Right renal cortex interstitium (tissue), 3 donors: Measurements from ENCODE around the gene USP54. TPM values are rescaled to one million over a fixed set of nuclear protein-coding genes. Genes with fewer than 3 reads are reported as not detected.

Experiments
- DNase-seq, 3 donors: peaks; one replicate each; pipeline ENCODE4 v3.0.0-alpha.2; 2013; ENCODE audit warnings: low read depth in 3 of 3, low spot score in 2 of 3
- polyA plus RNA-seq, 3 donors: library from polyadenylated mRNA; unstranded; fragments of 120-200 nt; gene quantifications; one replicate each; pipeline ENCODE4 v1.2.1, GENCODE V29; 2013; ENCODE audit not compliant: insufficient read length in 3 of 3

Gene USP54
- polyA plus RNA-seq, 3 donors, result 35.5 to 40.3 (median 35.8) TPM

GRCh38 chr10:73478636-73479035, 112.5 kb downstream of the USP54 start:
- DNase-seq, result no peak

GRCh38 chr10:73471226-73471625, 119.9 kb downstream of the USP54 start:
- DNase-seq, result no peak

GRCh38 chr10:73469579-73469978, 121.6 kb downstream of the USP54 start:
- DNase-seq, result no peak

GRCh38 chr10:73467206-73467605, 123.9 kb downstream of the USP54 start:
- no peak for DNase-seq

- no peak for DNase-seq
Observed at GRCh38 chr10:73465978-73466726, 125.0 kb downstream of the USP54 start.

GRCh38 chr10:73460897-73461296, 130.2 kb downstream of the USP54 start:
- no peak for DNase-seq

GRCh38 chr10:73459683-73460314, 131.3 kb downstream of the USP54 start:
- no peak for DNase-seq

- DNase-seq, result no peak
Observed at GRCh38 chr10:73456187-73456890, 134.8 kb downstream of the USP54 start.

GRCh38 chr10:73449113-73449512, 142.0 kb downstream of the USP54 start:
- no peak for DNase-seq

- no peak for DNase-seq
Observed at GRCh38 chr10:73448384-73448783, 142.8 kb downstream of the USP54 start.

Other genes with a start within 250 kb of the USP54 start
- gene CFAP70, start 232.5 kb downstream of the USP54 start, polyA plus RNA-seq, result 10 to 100 TPM; 12.0 to 14.1 (median 12.4) TPM
- gene ANXA7, start 177.3 kb downstream of the USP54 start, polyA plus RNA-seq, result 100 to 1,000 TPM in 1 of 3 donors, 10 to 100 TPM in 2; 95.7 to 103 (median 99.3) TPM
- 1 to 10 TPM; 1.7 to 1.8 (median 1.8) TPM for gene MSS51, start 157.8 kb downstream of the USP54 start, polyA plus RNA-seq
- gene PPP3CB, start 95.3 kb downstream of the USP54 start, polyA plus RNA-seq, result 10 to 100 TPM; 65.5 to 66.2 (median 66.0) TPM
- gene MYOZ1, start 50.1 kb upstream of the USP54 start, polyA plus RNA-seq, result 1 to 10 TPM; 5.0 to 6.3 (median 5.2) TPM
- gene SYNPO2L, start 64.7 kb upstream of the USP54 start, polyA plus RNA-seq, result under 1 TPM; 0.24 to 0.46 (median 0.25) TPM
- gene AGAP5, start 106.8 kb upstream of the USP54 start, polyA plus RNA-seq, result 10 to 100 TPM in 1 of 3 donors, 1 to 10 TPM in 2; 8.2 to 10.1 (median 8.7) TPM
- 10 to 100 TPM; 64.5 to 70.6 (median 67.7) TPM for gene SEC24C, start 153.0 kb upstream of the USP54 start, polyA plus RNA-seq
- 10 to 100 TPM; 47.1 to 51.8 (median 50.2) TPM for gene CHCHD1, start 190.7 kb upstream of the USP54 start, polyA plus RNA-seq
- 10 to 100 TPM; 79.7 to 97.8 (median 91.1) TPM for gene ZSWIM8, start 194.3 kb upstream of the USP54 start, polyA plus RNA-seq
- gene NDST2, start 220.3 kb upstream of the USP54 start, polyA plus RNA-seq, result 10 to 100 TPM; 31.5 to 32.4 (median 32.0) TPM